Left ventricle myocardium superior (tissue), 1 donor: ENCODE results near the gene ZNRD2. TPM values are rescaled to one million over a fixed set of nuclear protein-coding genes. Genes with fewer than 3 reads are reported as not detected.
A peak's percentile ranks its signal among the peaks of the same experiment; 100 is the strongest.

Experiments
- ATAC-seq: fragments of 200-7000 bp; cut with Tn5 transposase; one replicate; pipeline ENCODE4 v1.9.1; 2020; ENCODE audit warnings: mild to moderate bottlenecking, moderate library complexity
- DNase-seq: peaks from one replicate; pipeline ENCODE4 v3.0.0-alpha.2; 2020
- intact Hi-C: fragments of 100-400 bp; cut with micrococcal nuclease; formaldehyde crosslinking; loops from one replicate; pipeline ENCODE4 v1.11.0; 2022
- total RNA-seq: library from RNA; stranded (reverse); fragmentation: NEBNext Ultra II Directional; extraction: Animal tissue kit (Norgen Biotek cat#: 25700); gene quantifications from one replicate; pipeline ENCODE4 v1.2.1, GENCODE V29; 2021
- donor health status: DM: no; HTN: yes; CAD: no; lungs with severe emphysema.

ZNRD2 gene
- total RNA-seq, 1 donor from 2014 or later, result 25.0 TPM

DNA sequence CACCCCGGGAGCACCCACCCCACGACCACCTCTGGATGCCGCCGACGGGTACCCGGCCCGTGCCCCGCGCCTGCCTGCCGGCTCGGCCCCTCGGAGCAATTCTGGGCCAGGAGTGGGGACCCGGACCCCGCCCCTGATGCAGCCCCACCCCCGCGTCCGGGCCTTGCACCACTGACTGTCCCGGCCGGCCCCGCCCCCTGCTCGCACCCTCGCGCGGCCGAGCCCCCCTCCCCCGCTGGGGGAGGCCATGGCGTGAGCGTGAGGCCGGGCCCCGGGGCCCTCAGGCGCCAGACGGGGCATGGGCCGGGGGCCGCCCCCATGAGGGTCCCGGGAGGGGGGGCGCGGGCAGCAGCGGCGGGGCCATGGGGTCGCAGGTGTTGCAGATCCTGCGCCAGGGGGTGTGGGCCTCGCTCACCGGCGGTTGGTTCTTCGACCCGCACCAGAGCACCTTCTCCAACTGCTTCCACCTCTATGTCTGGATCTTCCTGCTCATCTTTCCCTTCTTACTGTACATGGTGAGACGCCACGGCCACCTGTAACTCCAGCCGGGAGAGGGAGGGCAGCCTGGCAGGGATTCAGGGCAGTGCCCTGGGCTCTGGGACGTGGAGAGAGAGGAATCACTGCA is 45.8 kb downstream of the ZNRD2 start:
- intact Hi-C loops, result no loop called here
- ATAC-seq (peak; percentile 0), DNase-seq (peak; percentile 77)

DNA sequence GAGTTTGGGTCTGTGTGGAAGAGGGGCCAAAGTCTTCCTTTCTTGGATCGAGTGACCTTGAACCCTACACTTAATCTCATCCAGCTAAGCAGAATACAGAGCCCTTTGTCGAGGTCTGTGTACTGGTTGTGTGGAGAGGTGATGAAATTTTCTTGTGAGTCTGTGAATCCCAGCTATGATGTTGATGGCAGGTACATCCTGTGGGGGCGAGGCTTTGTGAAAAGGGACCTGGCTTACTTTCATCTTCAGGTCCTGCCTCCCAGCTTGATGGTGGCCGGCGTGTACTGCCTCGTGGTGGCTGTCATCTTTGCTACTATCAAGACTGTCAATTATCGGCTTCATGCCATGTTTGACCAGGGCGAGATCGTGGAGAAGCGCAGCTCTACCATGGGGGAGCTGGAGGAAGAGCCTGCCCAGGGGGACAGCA is 46.3 kb downstream of the ZNRD2 start:
- intact Hi-C loops, result no loop called here
- DNase-seq (no peak), ATAC-seq (no peak)

DNA sequence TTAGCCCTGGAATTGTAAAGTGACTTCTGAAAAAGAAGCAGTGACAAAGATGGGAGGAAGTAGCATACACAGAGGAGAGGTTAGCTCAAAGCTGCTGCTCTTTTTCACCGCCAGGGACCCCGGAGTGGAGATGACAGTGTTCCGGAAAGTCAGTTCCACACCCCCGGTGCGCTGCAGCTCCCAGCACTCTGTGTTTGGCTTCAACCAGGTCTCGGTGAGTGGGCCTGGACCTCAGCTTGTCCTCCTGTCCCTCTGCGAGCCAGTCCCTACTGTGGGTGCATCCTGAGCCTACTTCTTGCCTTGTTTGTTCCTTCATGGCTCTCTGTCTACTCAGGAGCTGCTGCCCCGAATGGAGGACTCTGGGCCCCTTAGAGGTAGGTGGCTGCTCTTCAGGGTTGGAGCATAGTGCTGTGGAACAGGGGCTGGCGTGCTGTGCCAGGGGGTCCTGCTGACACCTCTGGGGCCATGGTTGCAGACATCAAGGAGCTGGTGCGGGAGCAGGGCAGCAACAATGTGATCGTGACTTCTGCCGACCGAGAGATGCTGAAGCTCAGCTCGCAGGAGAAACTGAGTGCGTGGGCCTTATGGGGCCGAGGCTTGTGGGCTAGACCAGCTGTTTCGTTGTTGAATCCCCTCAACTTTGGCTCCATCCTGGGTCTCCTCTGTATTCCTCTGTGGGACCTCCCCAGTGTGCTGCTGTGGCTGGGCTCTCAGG is 47.0 kb downstream of the ZNRD2 start:
- no peak for DNase-seq
- ATAC-seq, result no peak
- intact Hi-C loops, result no loop called here

DNA sequence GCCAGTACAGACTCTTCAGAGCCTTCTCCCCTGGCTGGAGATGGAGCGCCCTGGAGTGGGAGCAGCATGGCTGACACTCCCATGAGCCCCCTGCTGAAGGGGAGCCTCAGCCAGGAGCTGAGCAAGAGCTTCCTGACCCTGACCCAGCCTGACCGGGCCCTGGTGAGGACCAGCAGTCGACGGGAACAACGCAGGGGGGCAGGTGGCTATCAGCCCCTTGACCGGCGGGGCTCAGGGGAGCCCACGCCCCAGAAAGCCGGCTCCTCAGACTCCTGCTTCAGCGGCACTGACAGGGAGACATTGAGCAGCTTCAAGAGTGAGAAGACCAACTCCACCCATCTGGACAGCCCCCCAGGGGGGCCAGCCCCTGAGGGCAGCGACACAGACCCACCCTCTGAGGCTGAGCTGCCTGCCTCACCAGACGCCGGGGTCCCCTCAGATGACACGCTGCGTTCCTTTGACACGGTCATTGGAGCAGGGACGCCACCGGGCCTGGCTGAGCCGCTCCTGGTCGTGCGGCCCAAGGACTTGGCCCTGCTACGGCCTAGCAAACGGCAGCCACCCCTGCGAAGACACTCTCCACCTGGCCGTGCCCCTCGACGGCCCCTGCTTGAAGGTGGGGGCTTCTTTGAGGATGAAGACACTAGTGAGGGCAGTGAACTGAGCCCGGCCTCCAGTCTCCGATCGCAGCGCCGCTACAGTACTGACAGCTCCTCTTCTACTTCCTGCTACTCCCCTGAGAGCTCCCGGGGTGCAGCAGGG is 47.9 kb downstream of the ZNRD2 start:
- ATAC-seq (no peak), DNase-seq (no peak)
- intact Hi-C loops, result no loop called here

DNA sequence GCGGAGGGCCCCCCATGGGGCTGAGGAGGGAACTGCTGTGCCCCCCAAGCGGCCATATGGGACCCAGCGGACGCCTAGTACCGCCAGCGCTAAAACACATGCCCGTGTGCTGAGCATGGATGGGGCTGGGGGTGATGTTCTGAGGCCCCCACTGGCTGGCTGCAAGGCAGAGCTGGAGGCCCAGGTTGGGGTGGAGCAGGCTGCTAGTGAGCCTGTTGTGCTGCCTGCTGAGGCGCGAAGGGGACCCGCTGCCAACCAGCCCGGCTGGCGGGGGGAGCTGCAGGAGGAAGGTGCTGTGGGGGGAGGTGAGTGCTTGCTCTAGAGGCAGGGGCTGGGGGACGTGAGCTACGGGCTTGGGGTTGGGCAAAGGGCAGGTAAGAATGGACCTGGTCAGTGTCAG is 48.5 kb downstream of the ZNRD2 start:
- ATAC-seq, result no peak
- intact Hi-C loops, result no loop called here
- DNase-seq, result peak; percentile 21

DNA sequence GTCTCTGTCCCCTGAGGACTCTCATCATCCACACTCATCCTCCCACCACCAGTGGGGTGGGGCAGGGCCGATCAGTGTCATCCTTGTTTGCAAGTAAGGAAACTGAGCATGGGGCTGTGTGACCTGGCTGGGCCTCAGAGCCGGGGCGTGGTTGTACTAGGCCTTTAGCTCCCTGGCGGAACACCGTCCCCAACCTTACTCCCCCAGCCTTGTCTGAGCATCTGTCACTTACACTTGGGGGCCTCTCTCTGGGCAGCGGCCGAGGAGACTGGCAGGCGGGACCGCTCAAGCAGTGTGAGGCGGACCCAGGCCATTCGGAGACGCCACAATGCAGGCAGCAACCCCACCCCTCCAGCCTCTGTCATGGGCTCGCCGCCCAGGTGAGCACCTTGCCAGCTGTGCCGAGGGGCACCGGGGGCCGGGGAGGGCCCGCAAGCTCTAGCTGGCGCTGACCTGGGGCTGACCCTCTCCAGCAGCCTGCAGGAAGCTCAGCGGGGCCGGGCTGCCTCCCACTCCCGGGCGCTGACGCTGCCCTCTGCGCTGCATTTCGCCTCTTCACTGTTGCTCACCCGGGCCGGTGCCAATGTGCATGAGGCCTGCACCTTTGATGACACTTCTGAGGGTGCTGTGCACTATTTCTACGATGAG is 49.1 kb downstream of the ZNRD2 start:
- intact Hi-C loops, result no loop called here

DNA sequence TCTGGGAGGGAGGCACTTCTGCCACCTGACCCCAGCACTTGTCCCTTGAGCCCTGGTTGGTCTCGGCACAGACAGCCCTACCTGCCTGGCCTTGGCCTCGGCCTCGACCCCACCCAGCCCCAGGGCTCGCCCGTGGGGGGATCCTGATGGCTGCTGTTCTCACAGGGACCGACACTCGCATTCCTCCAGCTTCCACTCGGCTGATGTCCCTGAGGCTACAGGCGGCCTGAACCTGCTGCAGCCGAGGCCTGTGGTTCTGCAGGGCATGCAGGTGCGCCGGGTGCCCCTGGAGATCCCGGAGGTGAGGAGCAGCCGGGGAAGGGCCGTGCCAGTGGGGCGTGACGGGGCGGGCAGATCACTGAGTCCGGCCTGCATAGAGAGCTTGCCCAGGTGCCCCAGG is 50.4 kb downstream of the ZNRD2 start:
- DNase-seq (peak; percentile 30), ATAC-seq (no peak)
- intact Hi-C loops, result no loop called here

More for the DNA sequence above, 49.1 kb downstream of the ZNRD2 start:
- DNase-seq (peak; percentile 31), ATAC-seq (no peak)

DNA sequence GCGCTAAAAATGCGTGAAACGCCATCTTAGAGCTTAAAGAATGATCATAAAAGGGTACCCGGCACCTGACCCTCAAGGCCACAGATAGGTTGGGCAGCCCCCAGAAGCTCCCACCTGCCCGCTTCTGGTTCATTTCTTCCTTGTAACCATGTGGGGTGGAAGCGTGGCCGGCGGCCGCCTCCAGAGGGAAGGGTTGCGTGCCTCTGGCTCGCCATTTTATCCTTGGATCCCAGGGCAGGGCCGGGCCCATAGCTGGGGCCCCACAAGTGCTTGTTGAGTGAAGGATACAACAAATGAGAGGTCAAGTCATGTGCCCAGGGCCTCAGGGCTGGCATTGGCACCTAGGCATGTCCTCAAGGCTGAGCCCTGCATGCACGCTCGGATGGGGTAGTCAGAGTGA is 51.2 kb downstream of the ZNRD2 start:
- intact Hi-C loops, result no loop called here
- peak; percentile 23 for DNase-seq

More for the DNA sequence above, 51.2 kb downstream of the ZNRD2 start:
- no peak for ATAC-seq

Other genes starting within 250 kb of the ZNRD2 start
- 53.9 TPM for gene DPF2, start 236.6 kb upstream of the ZNRD2 start, total RNA-seq
- gene TIGD3, start 215.7 kb upstream of the ZNRD2 start, total RNA-seq, result 0.97 TPM
- 4.6 TPM for gene SLC25A45, start 187.8 kb upstream of the ZNRD2 start, total RNA-seq
- 9.7 TPM for gene FRMD8, start 183.8 kb upstream of the ZNRD2 start, total RNA-seq
- 508 TPM for gene NEAT1, start 147.7 kb upstream of the ZNRD2 start, total RNA-seq
- gene MALAT1, start 71.4 kb upstream of the ZNRD2 start, total RNA-seq, result 7,191 TPM
- gene SCYL1, start 45.4 kb upstream of the ZNRD2 start, total RNA-seq, result 60.4 TPM
- gene LTBP3, start 12.1 kb upstream of the ZNRD2 start, total RNA-seq, result 77.5 TPM
- gene FAM89B, start 2.1 kb downstream of the ZNRD2 start, total RNA-seq, result 39.3 TPM
- 57.3 TPM for gene EHBP1L1, start 5.6 kb downstream of the ZNRD2 start, total RNA-seq
- gene KCNK7, start 25.3 kb downstream of the ZNRD2 start, total RNA-seq, result 0.94 TPM
- 39.0 TPM for gene MAP3K11, start 43.7 kb downstream of the ZNRD2 start, total RNA-seq
- 11.8 TPM for gene PCNX3, start 45.3 kb downstream of the ZNRD2 start, total RNA-seq
- 32.0 TPM for gene SIPA1, start 67.6 kb downstream of the ZNRD2 start, total RNA-seq
- gene RELA, start 92.4 kb downstream of the ZNRD2 start, total RNA-seq, result 40.1 TPM
- 50.1 TPM for gene KAT5, start 141.8 kb downstream of the ZNRD2 start, total RNA-seq
- gene RNASEH2C, start 150.3 kb downstream of the ZNRD2 start, total RNA-seq, result 42.4 TPM
- 6.7 TPM for gene AP5B1, start 210.5 kb downstream of the ZNRD2 start, total RNA-seq
- not detected for gene OVOL1, start 216.6 kb downstream of the ZNRD2 start, total RNA-seq